Stimulated activated CD8-positive, alpha-beta memory T cell treated with anti-CD3 and anti-CD28 coated beads, Interleukin-2, amount 100 ng/mL, for 48 hours (primary cell): ENCODE results near the gene FGF6.
"Not testable (repeated sequence)": the region's sequence is repeated elsewhere in the genome, so short reads cannot be mapped to it uniquely, and the experiment has no call there.

Experiments used
- DNase-seq, 2 donors: peaks; one replicate each; pipeline ENCODE4 v3.0.0-alpha.2; 2020; ENCODE audit warnings: low read depth in 2 of 2

The FGF6 gene, protein sequence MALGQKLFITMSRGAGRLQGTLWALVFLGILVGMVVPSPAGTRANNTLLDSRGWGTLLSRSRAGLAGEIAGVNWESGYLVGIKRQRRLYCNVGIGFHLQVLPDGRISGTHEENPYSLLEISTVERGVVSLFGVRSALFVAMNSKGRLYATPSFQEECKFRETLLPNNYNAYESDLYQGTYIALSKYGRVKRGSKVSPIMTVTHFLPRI

DNA sequence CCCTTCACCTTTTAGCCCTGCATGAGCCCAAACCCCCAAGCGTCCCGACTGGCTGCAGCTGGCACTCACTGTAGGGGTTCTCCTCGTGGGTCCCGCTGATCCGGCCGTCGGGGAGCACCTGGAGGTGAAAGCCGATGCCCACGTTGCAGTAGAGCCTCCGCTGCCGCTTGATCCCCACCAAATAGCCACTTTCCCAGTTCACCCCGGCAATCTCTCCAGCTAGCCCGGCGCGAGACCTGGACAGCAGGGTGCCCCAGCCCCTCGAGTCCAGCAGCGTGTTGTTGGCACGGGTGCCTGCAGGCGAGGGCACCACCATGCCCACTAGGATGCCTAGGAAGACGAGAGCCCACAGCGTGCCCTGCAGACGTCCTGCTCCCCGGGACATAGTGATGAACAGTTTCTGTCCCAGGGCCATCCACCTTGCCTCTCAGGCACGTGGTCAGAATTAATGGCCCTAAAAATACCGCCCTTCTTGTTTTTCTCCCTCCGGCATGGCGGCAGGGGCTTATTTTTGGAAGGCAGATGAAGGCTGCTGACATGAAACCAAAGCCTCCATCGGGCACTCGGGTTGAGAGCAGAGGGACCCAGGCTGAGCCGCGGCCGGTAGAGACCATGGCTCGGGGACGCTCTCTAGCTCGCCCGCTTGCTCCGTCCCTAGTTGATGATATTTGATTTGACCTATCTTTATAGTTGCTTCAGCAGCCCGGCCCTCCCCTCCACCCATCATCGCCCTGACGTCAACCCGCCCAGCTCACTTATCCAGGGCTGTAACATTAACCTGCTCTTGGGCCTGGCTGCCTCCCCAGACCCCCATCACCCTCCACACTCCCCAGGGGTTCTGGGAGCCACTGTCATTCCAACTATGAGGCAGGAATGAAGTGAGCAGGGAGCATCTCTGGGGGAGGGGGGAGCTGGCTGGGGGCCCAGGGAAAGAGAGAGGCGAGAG lies at the start of gene FGF6:
FGF6 (minus strand) TSS at position 660 of the 946 bp plus-strand sequence; CDS start at position 415, 245 bp downstream.
- no peak for DNase-seq

DNA sequence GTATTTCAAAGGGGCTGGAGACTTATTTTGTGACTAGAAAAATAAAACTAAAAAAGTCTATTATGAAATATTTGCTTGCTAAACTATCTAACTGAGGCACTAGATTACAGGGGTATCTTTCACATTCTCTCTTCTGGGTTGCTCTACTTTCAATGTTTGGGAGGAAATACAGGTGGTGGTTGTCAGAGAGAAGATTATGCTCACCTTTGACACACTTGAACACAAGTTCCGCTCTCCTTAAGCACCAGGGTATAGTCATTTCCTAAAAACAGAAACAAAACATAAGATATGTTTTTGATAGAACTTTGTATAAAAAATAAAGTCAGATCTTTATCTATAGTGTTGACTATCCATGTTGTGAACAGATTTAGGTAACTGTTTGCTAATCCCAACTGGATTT lies 45.4 kb upstream of the FGF6 start:
- DNase-seq = no peak

DNA sequence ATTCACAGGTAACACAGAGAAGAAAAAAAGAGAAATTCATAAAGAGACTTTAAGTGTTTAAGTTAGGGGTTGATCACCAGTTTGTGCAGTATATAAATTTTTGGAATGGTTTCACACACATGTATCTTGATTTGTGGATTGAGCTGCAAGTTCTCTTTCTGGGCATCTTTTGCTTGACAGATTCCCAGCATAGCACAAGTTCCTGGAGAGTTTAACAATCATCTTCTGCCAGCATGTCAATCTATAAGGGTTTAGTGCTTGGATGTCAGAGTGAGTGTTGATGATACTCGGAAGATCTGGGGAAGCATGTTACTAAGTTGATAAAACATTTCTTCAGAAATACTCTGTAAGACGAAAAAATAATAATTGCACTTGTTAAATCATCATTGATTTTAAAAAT lies 43.9 kb upstream of the FGF6 start:
- no peak for DNase-seq

DNA sequence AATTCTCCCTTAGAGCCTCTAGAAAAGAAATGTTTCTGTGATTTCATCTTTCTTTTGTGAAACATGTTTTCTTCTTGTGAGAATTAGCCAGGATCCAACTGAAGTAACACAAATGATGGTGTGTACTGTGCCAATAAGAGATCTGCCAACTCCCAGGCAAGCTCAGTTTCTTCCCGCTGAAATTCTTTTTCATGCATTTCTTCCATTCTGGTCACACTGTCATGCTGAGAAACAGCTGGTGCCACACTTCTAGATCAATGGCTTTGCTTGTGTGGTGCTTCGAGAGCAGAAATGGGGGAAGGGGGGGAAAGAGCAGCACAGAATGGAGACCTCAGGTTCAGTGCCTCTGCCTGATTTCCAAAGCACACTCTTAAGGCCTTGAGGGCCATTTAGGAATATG lies 41.4 kb upstream of the FGF6 start:
- no peak for DNase-seq

- no peak for DNase-seq
These were observed 40.6 kb upstream of the FGF6 start for GRCh38 chr12:4486049-4486699.

DNA sequence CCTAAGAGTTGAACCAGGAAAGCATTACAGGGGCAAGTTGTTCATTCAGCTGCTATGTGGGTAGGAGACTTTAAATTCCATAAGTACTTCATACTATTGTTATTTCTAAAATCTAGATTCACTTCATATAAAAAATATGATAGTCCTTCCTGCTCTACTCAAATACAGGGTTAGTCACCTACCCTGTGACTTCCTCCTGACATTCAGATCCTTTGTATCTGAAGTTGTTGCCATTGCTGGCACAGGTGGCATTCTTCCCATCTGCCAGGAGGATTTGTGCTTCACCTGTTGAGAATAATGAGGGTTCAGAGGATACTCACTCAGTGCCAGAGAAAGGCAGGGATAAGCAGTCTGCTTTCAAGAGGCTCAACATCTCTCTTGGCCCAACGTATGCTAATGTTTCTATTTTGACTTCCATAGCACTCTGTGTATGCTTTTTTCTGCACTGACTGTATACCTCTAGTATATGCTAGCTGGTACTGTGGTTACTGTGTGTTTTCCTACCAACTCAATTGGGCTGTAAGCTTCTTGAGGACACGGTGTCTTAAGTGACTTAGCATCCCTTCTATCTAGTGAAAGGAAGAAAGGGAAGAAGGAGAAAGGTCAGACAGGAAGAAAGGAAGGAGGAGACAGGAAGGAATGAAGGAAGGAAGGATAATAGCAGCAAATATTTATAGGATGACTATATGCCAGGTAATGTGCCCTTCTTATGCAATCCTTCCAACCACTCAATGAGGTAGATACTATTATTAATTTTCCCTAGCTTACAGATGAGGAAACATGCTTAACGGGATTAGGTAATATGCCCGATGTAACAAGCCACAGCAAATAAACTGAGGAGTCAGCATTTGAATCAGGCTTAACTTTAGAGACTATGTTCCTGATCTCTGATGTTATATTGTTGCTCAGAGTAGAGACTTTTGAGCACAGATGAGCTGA lies 38.5 kb upstream of the FGF6 start:
- no peak for DNase-seq

- no peak for DNase-seq
These were observed 37.3 kb upstream of the FGF6 start for GRCh38 chr12:4482936-4483335.

GRCh38 chr12:4478933-4479332 lies 33.3 kb upstream of the FGF6 start:
- DNase-seq = no peak

DNA sequence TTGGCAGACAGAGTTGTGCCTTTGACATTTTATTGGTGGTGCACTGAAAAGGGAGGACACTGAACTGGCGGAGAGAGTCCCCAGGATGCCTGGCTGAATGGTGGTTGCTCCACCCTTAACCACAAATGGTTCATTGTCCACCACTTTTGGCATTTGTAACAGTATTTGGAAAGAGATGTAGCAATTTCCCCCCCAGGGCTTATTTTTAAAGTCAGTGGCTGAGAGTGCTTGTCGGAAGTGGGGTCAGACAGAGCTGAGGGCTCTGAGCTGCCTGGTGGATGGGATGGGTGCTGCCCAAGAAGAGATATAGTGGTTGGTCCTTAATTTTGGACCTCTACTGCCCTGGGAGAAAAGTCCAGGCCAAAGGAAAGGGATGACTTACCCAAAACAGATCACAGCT lies 31.5 kb upstream of the FGF6 start:
- DNase-seq = no peak

GRCh38 chr12:4472046-4472445 lies 26.4 kb upstream of the FGF6 start:
- no peak for DNase-seq

DNA sequence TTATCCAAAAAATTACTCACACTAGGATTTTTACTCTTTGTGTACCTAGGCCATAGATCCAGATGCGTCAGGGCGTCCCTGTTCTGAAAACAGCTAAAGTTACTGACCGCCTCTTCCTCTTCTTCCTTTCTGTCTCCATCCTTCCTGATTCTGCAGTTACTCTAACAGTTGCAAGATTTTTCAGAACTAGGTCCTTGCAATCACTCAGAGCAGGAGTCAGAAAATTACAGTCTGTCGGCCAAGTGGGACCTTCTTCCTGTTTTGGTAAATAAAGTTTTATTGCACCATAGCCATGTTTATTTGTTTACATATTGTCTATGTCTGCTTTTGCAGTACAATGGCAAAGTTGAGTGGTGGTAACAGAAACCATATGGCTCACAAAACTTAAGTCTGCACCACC lies 25.6 kb upstream of the FGF6 start:
- no peak for DNase-seq

DNA sequence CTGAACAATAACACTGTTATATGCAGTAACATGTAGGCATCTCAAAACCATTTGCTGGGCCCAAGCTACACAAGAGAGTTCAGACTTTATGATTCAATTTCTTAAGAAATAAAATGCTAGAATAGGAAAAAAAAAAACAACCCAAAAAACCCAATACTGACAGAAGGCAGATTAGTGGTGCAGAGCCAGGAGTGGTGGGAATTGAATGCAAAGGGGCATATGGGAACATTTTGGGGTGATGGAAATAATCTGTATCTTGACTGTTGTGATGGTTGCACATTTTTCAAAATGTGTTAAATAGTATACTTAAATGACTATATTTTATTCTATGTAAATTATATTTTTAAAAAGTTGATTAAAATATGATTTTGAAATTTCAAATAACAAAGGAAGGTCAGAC lies 23.4 kb upstream of the FGF6 start:
- no peak for DNase-seq

DNA sequence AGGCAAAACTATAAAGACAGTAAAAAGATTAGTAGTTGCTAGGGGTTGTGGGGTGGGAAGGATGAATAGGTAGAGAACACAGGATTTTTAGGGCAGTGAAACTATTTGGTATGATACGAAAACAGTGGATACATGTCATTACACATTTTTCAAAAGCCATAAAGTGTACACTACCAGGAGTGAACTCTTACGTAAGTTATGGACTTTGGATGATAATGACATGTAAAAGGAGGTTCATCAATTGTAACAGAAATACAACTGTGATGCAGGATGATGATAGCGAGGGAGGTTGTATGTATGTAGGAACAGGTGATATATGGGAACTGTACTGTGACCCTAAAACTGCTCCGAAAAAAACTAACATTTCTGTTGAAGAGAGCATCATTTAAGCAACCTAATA lies 15.1 kb upstream of the FGF6 start:
- DNase-seq = no peak

DNA sequence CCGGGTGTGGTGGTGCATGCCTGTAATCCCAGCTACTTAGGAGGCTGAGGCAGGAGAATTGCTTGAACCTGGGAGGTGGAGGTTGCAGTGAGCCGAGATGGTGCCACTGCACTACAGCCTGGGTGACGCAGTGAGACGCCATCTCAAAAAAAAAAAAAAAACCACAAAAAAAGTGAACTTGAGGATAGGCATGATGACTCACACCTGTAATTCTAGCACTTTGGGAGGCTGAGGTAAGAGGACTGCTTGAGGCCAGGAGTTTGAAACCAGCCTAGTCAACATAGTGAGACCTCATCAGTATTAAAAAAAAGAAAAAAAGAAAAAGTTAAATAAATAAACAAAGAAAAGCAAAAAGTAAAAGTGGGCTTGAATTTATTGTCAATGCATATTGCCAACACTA lies 10.2 kb upstream of the FGF6 start:
- not testable (repeated sequence) for DNase-seq

- DNase-seq = no peak
These were observed 8.8 kb upstream of the FGF6 start for GRCh38 chr12:4454315-4454860.

GRCh38 chr12:4451694-4452093 lies 6.1 kb upstream of the FGF6 start:
- no peak for DNase-seq

DNA sequence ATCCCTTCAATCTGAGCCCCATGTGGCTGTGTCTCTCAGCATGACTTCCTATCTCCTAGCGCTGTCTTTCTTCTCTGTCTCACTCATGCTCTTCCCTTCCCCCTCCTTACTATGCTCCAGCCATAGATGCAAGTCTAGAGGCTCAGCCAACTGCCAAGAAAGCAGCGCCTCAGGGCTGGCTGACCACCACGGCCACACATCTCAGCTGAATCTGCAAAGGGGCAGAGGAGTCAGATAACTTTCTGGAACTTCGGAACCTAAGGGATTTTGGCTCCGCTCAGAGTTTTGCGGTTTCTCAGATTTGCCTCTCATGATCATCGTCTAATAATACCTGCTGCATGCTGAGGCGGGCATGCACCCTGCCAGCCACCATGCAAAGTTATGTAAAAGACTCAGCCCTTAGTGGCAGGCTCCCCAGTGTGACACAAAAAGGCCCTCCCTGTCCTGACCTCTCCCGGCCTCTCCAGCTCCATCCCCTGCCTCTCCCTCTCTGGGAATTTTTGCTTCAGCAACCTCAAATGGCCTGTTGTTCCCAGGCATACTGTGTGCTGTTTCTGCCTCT lies 5.0 kb upstream of the FGF6 start:
- DNase-seq = no peak

- DNase-seq = no peak
These were observed 4.2 kb upstream of the FGF6 start for GRCh38 chr12:4449851-4450221.

DNA sequence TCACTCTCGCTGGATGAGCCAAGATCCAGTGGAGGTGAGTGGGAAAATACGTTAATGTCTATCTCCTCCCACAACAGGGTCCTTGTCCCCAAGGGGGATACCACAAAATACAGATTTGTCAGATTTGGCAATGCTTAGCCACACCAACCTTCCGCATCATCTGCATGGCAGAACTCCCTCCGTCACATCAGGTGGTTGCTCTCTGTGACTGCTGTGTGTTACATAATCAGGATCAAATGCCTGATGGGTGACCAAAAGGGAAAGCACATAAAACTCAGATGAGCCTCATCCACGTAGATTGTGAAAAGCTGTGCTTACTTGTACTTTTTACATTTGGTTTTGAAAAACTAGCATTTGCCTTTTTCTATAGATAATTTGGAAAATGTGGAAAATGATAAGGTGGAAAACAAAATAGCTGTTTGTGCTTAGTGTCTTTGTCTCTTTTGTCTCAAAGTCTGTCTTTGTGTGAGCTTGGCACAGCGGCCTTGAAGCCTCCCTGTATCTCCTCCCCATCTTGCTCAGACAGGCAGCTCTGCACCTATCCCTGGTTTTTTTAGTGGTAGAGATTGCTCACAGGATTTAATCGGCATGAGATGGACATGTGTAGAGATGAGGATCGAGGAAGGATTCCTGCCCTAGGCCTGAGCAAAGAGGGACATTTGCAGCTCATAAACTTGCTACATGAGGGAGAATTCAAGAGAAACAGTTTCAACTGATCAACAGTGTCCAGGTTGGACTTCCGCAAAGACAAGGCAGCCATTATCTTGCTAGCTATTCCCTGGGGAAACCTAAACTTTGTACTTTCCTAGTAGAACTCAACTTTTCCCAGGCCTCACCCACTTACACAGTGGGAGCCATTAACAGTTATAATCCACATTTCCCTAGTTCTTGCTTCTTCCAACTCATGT lies 3.6 kb upstream of the FGF6 start:
- no peak for DNase-seq

- DNase-seq = no peak
These were observed 2.8 kb upstream of the FGF6 start for GRCh38 chr12:4448371-4448940.
